Activated CD4-positive, alpha-beta T cell treated with anti-CD3 and anti-CD28 coated beads, Interleukin-2, amount 50 U/mL, for 24 hours (primary cell): ENCODE measurements around the gene FOXO1.
"Not testable (repeated sequence)": the region's sequence is repeated elsewhere in the genome, so short reads cannot be mapped to it uniquely, and the experiment has no call there.

Experiments used
- DNase-seq, 2 donors: peaks; one replicate each; pipeline ENCODE4 v3.0.0-alpha.2; 2020; ENCODE audit warnings: low read depth in 1 of 2, low spot score in 1 of 2

The FOXO1 gene

DNA sequence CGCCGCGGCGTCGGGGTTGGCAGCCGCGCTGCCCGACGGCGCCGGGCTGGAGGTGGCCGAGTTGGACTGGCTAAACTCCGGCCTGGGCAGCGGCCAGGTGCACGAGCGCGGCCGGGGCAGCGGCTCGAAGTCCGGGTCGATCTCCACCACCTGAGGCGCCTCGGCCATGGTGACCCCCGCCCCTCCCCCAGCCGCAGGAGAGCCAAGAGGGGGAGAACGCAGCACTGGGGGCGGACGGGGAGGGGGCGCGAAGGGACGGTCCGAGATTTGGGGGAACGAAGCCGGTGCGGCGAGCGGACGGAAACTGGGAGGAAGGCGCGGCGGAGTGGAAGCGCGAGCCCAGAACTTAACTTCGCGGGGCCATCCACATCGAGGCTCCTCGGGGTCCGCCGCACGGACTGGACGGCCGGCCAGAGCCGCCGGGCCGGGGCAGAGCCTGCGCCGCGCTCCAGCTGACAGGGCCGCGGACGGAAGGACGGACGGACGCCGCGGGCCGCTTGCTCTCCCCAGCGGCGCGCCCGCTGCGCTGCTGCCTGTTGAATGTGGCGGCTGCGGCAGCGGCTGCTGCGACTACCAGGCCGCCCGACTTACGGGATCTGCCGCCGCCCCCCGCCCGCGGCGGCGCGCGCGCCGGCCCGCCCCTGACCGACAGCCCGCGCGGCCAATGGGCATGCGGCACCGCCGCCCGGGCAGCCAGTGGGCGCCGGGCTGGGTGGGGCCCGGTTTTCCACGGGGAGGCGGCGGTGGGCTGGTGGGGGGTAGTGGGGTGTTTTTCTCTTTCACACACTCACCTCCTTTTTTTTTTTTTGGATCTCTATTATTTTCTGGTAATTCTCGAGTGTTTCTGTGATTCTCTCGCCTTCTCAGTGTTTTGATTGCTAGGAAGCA lies at the start of gene FOXO1:
FOXO1 (minus strand) TSS at position 597 of the 888 bp plus-strand sequence; CDS start at position 168, 429 bp downstream.
- peak; percentile 71 to 78 for DNase-seq

DNA sequence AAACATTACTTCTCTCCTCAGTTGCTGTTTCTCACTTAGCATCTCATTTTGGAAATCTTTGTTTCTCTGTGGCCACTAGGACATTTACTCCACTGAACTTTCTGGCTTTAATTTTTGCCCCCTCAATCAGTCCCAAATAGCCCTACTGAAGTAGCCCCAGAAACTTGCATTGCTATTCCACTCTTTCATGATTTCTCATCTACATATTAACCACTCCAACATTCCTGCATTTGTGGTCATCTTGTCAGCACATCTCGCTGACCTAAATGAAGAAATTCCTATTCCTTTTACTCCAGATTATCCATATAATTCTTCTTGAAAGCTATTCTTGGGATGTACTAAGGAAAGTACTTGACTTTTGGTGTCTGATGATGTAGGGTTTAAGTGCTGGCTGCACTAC lies 48.0 kb upstream of the FOXO1 start:
- not testable (repeated sequence) for DNase-seq

DNA sequence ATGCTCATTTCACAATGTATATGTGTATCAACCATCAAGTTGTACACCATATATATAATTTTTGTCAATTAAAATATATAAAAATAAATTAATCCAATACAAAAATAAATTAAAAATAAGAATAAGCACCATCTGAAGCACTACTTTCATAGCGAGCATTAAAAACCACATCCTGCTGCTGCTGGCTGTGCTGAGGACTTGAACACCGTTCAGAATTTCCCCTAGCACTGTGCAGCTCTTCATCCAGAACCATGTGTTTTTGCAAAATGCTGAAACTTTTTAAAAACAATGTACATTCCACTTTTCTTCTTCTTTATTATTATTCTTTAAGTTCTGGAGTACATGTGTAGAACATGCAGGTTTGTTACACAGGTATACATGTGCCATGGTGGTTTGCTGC lies 40.0 kb upstream of the FOXO1 start:
- DNase-seq: no peak

DNA sequence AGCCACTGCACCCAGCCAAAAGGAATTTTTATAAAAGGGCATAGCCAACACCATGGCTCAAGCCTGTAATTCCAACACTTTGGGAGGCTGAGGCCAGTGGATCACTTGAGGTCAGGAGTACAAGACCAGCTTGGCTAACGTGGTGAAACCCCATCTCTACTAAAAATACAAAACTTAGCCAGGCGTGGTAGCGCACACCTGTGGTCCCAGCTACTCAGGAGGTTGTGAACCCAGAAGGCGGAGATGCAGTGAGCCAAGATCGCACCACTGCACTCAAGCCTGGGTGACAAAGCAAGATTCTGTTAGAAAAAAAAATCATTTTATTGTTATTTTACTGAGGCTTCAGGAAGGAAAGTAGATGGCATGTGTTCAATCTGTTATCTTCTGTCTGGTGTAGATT lies 31.3 kb upstream of the FOXO1 start:
- no peak for DNase-seq

DNA sequence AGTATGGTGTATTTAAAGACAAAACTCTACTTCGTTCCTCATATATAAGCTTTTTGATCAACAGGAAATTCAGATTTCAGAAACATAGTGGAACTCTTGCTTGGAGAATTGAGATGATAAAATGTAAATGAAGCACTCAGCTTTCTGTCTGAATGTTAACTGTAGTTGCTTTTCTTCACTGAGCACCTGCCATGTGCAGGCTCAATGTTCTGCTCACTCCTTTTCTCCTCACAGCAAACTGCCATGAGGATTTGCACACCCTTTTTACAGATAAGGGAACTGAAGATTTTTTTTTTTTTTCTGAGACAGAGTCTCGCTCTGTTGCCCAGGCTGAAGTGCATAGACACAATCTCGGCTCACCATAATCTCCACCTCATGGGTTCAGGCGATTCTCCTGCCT lies 28.0 kb upstream of the FOXO1 start:
- no peak for DNase-seq

DNA sequence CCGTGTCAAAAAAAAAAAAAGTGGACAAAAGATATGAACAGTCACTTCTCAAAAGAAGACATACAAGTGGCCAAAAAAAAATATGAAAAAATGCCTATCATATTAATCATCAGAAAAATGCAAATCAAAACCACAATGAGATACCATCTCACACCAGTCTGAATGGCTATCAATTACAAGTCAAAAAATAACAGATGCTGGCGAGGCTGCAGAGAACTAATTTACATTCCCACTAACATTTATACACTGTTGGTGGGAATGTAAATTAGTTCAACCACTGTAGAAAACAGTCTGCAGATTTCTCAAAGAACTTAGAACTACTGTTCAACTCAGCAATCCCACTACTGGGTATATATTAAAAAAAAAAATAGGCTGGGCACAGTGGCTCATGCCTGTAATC lies 26.5 kb upstream of the FOXO1 start:
- DNase-seq: no peak

DNA sequence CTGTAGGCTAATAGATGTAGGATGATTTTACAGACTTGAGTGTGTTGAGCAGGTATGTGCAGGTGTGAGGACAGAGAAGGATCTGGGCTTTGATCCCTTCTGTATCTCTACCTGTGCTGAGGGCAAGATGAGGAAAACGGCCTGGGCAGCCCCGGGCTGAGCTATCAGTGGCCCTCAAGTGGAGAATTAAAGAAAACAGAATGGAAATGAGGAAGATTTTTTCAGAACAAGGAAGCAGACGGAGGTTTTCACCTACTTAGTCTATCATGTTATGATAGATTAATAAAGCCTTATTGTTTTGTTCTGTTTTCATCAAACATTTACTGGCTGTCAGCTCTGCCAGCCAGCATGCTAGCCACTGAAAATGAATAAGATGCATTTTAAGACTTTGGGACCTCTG lies 22.3 kb upstream of the FOXO1 start:
- no peak for DNase-seq

DNA sequence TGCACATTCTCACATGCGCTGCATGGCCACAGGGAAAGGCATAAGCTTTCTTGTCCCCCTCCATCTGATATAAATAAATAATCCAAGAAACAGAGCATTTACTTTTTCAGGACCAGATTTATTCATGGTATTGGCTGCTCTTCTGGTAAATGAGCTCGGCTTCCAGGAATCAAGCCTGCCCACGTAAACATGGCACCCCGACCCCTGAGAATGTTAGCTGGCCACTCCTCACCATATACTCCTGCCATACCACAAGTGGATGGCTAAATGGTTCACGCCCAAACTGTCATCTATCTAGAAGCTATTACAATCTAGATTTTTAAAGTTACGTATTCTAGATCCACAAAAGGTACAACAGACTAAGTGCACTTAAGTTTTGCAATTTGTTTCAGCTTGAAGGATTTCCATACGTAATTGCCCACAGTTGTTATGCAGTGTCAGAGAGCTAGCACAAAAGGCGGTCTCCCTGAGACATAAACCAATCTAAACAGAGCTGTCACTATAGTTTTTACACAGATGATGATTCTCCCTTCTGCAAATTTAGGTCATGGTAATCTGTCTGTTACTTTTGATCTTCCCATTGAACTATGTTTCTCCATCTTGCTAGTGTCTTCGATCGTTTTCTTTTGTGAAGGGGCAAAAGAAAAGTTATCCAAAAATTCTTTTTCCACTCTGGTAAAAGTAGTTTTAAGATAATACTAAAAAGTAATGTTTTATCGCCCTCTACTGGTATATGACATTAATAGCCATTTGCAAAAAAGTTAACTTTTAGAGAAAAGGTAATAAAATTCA lies 16.2 kb upstream of the FOXO1 start:
- no peak for DNase-seq

DNA sequence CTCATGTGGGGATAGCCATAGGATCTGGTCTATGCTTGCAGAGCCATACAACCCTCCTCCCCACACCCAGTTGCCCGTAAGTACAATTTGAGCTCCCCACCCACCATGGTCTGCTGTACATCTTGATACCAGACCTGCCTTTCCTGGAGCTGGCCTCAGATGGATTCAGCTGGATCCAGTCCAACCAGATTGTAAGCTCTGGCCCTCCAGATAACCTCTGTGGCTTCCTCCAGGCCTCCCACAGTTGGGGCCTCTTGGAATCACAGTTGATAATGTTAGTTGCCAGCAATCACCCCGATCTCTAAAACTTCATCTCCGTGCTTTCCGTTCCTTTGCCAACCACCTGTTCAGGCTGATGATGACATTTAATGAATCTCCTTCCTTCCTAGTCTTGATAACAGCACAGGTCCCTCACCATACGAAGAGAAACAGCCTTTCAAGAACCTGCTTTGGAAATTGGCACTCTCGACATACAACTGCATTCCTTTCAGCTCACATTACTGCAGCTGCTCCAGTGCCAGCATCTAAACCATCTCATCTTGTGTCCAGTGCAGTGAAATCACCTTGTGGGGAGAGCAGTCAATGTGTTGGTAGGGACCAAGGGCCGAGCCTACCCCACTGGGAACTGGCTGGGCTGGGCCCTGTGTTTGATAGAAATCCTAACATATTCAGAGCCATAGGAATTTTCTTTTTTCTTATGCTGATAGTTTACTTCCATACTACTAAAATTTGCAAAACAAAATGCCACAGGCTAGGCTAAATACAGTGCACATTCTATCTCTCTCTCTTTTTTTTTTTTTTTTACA lies 15.1 kb upstream of the FOXO1 start:
- DNase-seq: no peak

DNA sequence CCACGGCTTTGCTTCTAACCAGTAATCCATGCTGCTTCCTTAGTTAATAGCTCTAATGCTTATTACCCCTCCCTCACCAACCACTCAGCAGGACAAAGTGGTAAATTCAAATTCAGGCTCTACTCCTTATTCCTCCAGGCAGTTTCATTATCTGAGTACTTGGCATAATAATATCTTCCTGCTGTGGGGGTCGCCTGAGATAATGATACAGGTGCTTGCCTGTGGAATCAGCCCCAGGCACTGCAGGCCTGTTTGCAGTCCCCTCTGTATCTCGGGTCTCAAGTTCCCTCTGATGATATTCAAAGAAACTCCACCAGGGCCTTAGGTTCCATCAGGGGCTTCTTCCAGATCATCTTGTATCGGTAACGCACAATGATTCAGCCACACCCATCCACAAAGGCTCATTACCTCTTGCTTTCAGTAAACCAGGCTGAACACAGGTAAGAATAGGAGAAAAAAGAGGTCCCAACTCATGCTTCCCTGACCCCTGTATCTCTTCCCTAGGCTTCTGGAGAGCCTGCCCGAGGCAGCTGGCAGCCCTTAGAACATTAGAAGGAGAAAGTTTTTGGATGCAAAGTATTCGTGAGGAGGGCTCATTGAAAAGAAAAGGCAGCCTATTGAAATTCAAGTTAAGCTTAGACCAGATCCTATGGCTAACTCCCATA lies 14.3 kb upstream of the FOXO1 start:
- no peak for DNase-seq

DNA sequence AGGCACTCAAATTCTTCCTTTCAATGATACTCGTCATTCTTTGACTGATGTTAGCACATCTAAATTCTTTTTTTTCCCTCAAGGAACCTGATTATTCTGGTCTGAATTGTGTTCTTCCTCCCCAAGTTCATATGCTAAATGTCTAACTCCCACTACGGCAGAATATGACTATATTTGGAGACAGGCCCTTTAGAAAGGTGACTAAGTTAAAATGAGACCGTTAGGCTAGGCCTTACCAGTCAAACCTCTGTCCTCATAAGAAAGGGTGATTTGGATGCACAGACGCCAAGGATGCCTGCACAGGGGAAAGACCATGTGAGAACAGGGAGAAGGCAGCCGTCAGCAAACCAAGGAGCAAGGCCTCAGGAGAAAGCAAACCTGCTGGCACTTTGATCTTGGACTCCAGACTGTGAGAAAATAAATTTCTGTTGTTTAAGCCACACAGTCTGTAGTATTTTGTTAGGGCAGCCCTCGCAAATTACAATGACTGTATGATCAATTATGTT lies 13.1 kb upstream of the FOXO1 start:
- no peak for DNase-seq

DNA sequence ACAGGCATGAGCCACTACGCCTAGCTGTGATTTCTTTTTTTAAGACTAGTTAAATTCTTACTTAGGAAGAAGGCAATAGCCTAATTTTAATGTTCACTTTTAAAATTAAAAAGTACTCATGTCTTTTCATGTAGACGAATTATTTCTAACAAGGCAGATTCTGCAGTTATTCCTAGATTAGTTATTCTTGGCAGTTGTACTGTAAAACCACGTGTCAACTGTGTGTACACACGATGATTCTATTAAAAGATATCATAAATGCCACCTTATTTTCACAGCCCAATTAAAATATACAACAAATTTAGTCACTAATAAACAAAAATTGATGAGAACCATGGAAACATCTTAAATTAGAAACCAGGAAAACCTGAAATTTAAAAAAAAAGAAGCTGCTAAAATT lies 10.6 kb upstream of the FOXO1 start:
- no peak for DNase-seq

DNA sequence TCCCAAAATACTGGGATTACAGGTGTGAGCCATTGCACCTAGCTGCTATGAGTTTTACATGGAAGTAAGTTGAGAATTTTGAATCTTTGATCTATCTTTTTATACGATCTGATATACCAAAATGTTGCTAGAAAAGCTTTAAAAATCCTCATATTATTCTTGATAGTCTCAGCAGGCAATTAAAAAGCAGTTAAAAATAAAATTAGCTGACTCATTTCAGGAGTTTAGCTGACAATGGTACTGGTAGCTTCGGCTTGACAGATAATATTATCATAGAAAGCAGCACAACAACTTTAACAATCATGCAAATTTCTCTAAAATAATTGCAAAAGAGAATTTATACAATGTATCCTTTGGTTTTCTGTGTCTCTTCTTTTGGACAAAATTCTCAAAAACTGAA lies 9.6 kb upstream of the FOXO1 start:
- DNase-seq: no peak

DNA sequence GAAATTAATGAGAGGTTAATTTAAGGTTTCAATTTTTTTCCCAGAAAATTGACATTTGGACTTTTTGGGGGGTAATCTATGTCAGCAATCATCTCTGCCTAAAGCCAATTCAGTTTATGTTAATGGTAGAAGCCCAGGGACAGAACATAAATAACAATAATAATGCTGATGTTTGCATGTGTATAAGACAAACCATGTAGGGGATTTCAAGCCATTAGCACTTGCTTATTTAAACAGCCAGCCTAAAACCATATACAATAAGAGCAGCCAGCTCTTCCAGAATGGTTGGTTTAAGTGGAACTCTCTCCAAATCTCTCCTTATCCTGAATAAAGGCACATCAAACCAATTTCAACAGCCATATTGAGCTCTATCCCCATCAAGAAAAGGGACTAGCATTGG lies 7.0 kb upstream of the FOXO1 start:
- no peak for DNase-seq

DNA sequence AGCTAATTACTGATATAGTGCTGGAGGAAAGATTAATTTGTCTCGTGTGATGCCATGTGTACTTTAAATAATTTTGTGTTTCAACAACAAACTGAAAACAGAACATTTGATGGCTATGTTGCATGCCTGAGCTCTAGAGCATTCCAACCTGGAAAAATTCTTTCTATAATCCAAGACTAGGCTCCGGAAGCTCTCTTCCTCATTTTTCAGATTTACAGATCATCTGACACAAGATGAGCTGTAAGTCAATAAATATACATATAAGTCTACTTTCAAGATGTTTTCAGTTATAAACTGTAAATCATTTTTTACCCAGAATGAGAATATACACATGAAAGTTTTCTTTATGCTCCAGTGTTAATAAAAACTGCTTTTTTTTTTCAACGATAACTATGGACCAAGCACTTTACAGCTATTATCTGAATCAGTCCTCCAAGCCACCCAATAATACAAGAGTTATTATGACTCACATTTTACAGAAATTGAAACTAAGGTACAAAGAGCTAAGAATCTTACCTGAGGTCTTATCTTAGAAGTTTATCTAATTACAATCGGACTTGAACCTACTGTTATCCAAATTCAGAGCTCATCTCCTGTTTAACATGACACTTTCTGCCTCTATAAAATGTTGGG lies 6.4 kb upstream of the FOXO1 start:
- no peak for DNase-seq

DNA sequence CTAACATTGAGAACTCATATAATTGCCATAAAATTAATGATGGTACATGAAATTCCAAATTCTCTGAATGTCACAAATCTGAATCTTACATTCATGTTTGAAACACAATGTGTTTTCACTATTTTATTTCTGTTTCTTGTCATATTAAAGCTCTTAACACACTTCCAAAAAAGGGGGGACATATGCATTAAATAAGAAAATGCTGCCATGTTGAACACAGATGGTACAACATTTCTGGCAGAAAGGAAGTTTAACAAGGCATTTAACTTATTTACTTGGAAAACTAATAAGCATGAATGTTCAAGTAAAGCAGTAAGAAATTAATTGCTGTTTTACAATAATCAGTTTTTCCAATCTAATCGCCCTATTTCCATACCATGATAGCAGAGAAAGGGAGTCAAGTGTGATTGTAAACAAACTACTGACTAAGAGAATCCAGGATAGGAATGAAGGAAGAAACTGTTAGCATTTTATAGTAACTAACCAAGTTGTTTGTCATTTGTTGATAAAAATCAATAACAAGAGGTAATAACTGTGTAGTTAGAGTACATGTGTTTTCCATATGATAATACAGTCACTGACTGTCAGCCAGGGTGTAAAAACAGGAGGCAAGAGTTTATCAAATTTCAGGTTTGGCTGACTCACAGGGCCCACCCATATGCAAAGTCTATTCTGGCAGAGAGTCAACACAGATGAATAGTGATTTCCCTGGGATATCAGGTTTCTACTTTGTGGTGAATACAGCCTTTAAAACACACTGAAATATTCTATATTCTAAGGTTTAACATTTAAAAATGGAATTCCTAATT lies 5.7 kb upstream of the FOXO1 start:
- no peak for DNase-seq

DNA sequence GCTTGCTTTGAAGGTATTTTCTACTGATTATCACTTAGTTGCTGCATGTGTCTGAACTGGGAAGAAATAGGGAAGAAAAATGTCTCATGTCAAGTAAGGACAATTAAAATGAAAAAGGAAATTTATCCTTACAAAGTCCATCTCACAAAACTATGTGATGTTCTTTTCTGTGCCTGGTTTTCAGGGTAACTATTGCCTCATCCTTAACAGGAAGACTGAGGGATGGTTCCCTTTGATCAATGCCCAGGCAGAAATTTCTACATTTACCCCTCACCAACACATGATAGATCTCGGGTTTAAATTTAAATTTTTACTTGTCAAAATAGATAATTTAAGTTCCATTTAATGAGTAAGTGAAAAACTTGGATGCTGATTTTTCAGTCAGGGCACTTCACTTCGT lies 3.9 kb upstream of the FOXO1 start:
- no peak for DNase-seq

DNA sequence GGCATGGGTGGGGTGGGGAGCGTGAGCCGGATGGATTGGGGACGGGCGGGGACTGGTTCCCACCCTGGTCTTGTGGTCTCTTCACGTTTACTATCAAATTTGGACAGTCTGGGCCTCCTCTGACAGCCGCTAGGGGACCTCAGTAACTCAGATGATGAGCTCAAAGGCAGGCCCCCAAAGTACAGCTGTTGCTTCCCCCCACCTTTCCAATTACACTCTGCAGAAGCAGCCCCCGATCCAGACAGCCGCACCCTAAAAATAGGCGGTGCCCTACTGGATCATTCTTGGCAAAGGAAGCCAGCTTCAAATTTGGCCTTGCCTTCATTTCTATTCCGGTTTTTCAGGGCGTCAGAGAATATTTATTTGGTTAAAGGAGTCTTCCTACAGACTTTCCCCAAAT lies 1.9 kb upstream of the FOXO1 start:
- no peak for DNase-seq

DNA sequence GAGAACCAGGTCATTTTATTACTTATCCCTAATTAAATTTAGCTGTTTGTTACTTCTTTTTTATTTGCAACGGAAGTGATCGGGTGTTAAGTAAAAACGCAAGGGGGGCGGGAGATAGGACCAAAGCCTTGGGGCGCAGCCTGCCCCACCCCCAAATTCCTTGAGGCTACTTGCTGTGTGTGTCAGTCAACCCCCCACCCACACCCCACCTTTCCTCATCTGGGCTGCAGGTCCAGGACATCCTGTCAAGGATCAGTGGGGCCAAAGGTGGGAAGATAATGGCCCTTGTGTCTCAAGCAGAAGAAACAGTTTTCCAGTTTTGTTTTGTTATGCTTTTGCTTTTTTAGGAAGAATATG lies 1.2 kb upstream of the FOXO1 start:
- DNase-seq: no peak
